Adipose tissue (tissue), 3 donors: Measurements from ENCODE around the gene ADAP1. TPM values are rescaled to one million over a fixed set of nuclear protein-coding genes. Genes with fewer than 3 reads are reported as not detected.
"Not testable (repeated sequence)": the region's sequence is repeated elsewhere in the genome, so short reads cannot be mapped to it uniquely, and the experiment has no call there.

Experiments used
- H3K27ac ChIP-seq: one replicate; pipeline ENCODE4 v1.5.1; 2013; ENCODE audit warnings: low read depth, low read length
- WGBS, 3 donors: extraction: QIAGEN DNeasy Blood & Tissue Kit; methylation state at CpG; one replicate each; pipeline ENCODE4 v1.1.7; 2013; 5-methylcytosine and 5-hydroxymethylcytosine counted together
- polyA plus RNA-seq, 3 donors: library from polyadenylated mRNA; stranded (reverse); fragments of 200-250 nt; gene quantifications; one replicate each; pipeline ENCODE4 v1.2.3, GENCODE V29; 2013
- donor health status: healthy with polysubstance abuse.
- donor health status: Bipolar disorder and iron deficiency.
- donor health status: healthy.

Gene ADAP1, protein sequence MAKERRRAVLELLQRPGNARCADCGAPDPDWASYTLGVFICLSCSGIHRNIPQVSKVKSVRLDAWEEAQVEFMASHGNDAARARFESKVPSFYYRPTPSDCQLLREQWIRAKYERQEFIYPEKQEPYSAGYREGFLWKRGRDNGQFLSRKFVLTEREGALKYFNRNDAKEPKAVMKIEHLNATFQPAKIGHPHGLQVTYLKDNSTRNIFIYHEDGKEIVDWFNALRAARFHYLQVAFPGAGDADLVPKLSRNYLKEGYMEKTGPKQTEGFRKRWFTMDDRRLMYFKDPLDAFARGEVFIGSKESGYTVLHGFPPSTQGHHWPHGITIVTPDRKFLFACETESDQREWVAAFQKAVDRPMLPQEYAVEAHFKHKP
- polyA plus RNA-seq, result 10 to 100 TPM in 1 of 3 donors, 1 to 10 TPM in 2; 8.7 to 11.7 (median 9.8) TPM

DNA sequence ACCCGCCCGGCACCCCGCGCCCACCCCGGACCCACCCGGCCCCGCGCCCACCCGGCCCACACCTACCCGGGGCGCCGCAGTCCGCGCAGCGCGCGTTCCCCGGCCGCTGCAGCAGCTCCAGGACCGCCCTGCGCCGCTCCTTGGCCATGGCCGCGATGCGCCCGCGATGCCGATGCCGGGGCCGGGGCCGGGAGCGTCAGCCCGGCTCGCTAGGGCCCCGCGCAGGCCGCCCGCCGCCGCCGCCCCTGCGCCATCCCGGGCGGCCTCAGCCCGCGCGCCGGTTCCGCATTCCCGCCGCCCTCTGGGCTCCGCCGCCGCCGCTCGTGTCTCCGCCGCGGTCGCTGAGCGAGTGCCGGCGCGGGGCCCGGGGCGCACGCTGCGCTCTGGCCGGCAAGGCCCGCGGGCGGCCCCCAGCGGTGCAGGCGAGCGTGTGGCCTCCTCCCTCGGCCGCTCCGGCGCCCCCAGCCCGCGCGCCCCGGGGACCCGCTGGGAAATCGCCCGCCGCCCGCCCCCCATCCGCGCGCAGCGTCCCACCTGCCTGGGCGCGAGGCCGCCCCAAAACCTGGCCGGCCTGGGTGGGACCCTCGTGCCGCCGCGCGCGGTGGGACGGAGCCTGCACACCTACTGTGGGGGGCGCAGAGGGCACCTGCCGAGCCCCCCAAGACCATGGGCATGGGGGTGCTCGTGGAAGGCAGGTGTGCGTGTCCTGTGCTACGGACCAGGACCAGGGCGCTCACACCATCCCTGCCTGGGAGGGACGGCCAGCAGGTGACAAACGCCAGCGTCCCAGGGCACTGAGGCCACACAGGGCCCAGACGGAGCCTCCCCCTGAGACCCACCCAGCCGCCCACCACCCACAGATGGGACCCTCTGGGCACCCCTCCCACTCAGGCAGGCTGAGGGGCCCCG, at the start of gene ADAP1:
Gene ADAP1, minus strand, starts transcription at position 351 of the 909 bp plus-strand sequence. Its CDS starts 203 bp downstream, at position 148.
- 8 to 22% (median 9%) methylated on average over 39 to 114 of the region's 115 CpGs for WGBS, 3 donors
- H3K27ac ChIP-seq, result no peak within 1 kb of the TSS

GRCh38 chr7:1002445-1002844, 48.0 kb upstream of the ADAP1 start:
- WGBS, 3 donors, result 85 to 94% (median 89%) methylated on average over 1 to 3 of the region's 7 CpGs
- not testable (repeated sequence) for H3K27ac ChIP-seq

- WGBS, 3 donors, result 91 to 95% (median 93%) methylated on average over 3 to 4 of the region's 4 CpGs
These were observed 47.5 kb upstream of the ADAP1 start for GRCh38 chr7:1002026-1002425.

DNA sequence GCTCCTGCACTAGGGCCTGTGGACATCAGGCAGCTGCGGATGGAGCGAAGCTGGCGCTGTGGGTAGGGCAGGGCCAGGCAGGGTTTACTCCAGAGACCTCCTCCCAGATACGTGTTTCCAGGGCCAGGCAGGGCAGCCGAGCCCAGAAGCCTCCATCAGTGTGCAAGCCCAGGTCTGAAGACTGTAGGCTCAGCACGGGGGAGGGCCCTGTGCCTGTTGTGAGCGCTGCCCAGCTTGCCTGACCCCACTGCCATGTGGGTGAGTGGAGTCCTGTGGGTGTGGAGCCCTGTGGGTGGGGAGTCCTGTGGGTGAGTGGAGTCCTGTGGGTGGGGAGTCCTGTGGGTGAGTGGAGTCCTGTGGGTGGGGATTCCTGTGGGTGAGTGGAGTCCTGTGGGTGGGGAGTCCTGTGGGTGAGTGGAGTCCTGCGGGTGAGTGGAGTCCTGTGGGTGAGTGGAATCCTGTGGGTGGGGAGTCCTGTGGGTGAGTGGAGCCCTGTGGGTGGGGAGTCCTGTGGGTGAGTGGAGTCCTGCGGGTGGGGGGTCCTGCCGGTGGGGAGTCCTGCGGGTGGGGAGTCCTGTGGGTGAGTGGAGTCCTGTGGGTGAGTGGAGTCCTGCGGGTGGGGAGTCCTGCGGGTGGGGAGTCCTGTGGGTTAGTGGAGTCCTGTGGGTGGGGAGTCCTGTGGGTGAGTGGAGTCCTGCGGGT, 46.7 kb upstream of the ADAP1 start:
- not testable (repeated sequence) for H3K27ac ChIP-seq
- 86 to 92% (median 91%) methylated on average over 13 to 14 of the region's 14 CpGs for WGBS, 3 donors

More at GRCh38 chr7:1002026-1002425, 47.5 kb upstream of the ADAP1 start:
- H3K27ac ChIP-seq, result not testable (repeated sequence)

DNA sequence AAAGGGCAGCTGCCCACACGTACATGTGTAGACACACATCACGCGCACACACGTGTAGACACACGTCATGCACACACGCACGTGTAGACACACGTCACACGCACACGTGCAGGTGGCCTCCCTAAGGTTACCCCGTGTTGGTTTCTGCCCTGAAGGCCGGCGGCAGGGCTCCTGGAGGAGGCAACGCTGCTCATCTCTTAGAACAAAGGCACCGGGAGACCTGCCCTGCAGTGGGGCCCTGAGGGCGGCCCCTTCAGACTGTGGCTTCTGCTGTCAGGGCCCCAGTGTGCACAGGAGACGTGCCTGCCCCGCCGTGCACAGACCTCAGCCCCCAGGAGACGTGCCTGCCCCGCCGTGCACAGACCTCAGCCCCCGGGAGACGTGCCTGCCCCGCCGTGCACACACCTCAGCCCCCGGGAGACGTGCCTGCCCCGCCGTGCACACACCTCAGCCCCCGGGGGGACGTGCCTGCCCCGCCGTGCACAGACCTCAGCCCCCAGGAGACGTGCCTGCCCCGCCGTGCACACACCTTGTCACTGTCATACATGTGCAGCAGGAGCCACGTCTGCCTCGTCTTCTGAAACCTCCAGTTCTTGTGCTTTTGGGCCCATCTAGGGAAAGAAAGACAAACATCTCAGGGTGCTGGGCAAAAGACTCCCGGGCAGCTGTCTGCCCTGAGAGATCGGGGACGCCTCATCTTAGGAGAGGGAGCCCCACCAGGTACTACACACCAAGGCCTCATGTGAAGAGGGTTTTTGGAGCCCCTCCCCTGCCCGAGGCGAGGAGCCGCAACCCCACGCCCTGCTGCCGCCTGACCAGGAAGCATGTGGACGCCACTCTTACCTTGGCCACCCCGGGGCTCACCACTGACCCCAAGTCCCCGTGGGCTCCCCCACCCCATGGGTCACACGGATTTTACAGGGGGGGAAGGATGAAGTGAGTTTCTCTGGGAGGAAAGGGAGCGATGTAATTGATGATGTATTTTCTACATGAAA, 45.8 kb upstream of the ADAP1 start:
- no peak overlapping the region for H3K27ac ChIP-seq
- 88 to 93% (median 92%) methylated on average over 38 to 52 of the region's 52 CpGs for WGBS, 3 donors

DNA sequence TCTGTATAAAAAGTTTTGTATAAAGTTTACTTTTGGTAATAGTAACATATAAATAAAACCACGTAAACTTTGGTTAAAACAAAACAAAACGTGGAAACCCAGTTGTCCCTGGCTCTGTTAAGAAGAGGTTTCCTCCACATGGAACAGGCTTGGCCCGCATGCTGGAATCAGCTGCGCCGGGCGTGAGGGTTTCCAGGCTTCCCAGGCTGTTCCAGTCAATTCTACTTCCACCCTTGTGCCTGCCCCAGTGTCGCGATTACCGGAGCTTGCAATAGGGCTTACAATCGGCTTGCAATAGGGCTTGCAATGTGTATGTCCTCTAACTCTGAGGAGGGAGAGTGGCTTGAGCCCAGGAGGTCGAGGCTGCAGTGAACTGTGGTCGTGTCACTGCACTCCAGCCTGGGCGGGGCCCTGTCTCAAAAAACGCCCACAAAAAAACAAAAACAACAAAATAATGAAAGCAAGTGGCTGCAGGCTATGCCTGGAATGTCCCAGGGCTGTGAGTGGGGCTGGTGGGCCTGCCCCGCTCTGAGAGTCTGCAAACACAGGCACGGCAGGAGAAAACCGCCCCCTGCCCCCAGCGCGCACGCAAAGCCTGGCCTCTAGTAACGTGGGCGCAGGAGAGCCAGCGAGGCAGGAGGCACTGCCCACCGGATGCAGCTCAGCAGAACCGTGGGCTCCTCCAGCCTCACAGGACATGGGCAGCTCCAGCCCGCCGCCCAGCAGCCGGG, 44.8 kb upstream of the ADAP1 start:
- H3K27ac ChIP-seq, result no peak overlapping the region
- 83 to 90% (median 89%) methylated on average over 28 of the region's 28 CpGs for WGBS, 3 donors

DNA sequence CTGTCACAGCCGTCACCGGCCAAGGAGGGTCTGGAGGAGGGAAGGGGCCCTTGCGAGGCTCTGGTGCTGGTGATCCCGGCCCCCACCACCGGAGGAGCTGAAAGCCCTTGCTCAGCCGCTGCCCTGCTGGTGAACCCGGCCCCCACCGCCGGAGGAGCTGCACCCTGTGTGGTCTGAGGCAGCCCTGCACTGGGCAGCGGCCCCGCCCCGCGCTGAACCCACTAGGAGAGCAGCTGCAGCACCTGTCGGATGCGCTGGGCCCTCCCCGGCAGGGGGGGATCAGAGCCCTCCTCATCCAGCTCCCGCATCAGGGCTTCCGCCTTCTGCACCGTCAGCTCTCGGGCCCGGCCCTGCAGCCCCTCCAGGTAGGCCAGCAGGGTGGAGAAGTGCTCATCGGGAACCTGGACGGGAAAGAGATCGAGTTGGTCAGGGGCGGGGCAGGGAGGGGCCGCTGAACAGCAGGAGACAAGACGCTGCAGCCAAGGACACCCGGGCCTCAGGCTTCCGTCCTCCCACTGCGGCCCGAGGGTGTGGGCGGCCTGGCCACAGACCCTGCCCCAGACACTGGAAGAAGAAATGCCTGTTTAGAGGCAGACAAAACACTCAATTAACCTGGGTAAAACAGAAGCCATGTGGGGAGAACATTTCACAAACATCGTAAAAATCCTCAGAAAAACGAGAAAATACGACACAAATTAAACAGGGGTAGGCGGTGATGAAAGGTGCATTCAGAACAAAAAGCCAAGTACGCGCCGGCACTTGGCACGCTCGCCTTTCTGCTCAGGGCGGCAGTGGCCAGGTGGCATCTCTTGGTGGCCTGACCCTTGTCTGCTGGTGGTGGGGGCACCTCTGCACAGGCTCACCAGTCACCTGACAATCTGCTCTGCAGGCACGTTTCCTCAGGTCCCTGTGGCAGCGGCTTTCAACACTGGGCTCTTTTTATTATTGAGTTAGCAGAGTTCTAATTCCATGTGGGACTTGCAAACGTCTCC, 43.2 kb upstream of the ADAP1 start:
- no peak overlapping the region for H3K27ac ChIP-seq
- WGBS, 3 donors, result 86 to 87% (median 87%) methylated on average over 43 to 45 of the region's 45 CpGs

DNA sequence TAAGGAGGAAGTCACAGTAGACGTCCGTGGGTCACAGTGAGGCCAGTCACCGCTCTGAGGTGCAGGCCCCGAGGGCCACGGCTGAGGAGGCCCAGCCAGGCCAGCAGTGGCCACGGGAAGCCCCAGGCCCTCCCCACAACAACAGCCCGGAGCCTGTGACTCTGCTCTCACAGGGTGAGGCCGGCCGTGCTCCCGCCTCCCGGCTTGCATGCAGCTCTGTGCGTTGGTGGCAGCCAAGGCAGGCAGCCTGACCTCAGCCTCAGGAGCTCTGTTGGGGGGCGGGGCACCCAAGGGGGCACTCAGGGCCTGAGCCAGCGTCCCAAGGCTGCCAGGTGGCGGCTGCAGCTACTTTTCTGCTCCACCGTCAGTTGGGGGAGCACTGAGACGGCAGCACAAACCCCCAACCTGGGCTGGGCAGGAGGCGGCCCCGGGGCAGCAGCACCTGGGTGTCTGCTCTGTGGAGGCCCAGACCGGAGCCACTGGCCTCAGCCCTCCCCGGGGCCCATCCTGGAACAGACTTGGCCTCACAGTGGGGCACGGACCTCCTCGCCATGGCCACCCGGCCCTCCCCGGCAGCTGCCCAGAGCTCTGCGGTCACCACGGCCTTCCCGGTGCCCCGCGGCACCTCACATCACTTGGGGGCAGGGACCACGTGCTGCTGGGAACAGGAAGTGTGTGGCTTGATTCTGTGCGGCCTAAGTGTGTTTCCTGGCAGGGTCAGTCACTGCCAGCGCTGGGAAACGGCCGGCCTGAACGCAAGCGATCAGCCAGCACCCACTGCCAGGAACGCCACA, 41.8 kb upstream of the ADAP1 start:
- 69 to 89% (median 80%) methylated on average over 36 to 38 of the region's 38 CpGs for WGBS, 3 donors

DNA sequence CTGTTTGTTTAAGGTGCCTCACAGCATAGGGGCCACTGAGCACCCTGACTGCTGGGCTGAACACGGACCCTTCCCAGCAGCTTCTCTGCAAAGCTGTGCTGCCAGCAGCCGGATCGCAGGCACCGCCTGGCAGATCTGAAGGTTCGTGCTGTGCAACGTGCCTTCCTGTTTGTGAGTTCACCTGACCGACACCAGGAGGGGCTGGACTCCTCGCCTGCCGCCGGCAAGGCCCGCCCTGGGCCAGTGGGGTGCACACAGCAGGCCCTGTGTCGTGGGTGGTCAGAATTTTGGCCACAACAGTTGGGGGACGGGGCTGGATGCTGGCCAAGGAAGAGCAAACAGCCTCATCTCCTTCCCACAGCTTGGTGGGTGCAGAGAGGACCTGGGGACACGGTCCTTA, 41.1 kb upstream of the ADAP1 start:
- no peak overlapping the region for H3K27ac ChIP-seq
- WGBS, 3 donors, result 87 to 91% (median 91%) methylated on average over 14 of the region's 14 CpGs

More for the DNA sequence above, 41.8 kb upstream of the ADAP1 start:
- no peak overlapping the region for H3K27ac ChIP-seq

GRCh38 chr7:994592-995308, 40.3 kb upstream of the ADAP1 start:
- H3K27ac ChIP-seq, result no peak overlapping the region
- 64 to 80% (median 80%) methylated on average over 28 of the region's 28 CpGs for WGBS, 3 donors

DNA sequence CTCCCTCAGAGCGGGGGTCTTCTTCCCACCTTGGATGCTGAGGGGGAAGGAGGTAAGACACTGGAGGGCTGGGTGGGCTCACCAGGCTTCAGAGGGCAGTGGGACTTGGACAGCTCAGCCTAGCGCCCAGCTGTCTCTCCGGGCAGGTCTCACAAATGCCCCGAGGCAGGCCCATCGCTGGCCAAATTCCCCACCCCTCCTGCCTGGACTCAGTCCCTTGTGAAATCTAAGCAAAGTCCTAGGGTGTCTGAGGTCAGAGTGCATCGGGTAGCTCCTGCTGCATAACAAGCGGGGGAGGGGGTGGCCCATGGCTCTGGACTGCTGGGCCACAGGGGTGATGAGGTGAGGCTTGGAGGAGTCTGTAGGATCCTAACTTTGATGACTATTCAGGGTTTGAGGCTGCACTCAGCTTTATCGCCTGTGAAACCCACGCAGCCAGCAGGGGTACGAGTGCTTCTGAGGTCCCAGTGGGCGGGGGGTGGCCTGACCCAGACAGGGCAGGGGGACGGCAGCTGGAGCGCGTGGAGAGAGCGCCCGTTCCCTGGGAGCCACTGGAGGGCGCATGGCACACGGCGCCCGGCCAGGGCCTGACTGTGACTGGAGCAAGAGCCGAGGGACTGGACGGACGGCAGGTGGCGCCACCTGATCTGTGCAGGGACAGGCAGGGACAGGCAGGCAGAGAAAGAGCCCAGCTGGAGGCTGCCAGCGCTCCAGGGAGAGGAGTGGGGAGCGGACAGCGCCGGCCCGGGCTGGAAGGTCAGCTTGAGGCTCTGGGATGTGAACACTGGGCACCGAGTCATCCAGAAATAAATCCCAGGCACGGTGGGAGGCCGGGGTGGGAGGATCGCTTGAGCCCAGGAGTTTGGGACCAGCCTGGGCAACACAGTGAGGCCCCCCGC, 38.5 kb upstream of the ADAP1 start:
- WGBS, 3 donors, result 20 to 22% (median 20%) methylated on average over 34 of the region's 34 CpGs
- H3K27ac ChIP-seq, result no peak overlapping the region

- WGBS, 3 donors, result 71 to 80% (median 75%) methylated on average over 34 of the region's 34 CpGs
- H3K27ac ChIP-seq, result no peak overlapping the region
These were observed 37.5 kb upstream of the ADAP1 start for GRCh38 chr7:991729-992656.
